COLO668 (cell line): ENCODE measurements around the gene EIF4G3.
A peak's percentile ranks its signal among the peaks of the same experiment; 100 is the strongest.
"Not testable (repeated sequence)": the region's sequence is repeated elsewhere in the genome, so short reads cannot be mapped to it uniquely, and the experiment has no call there.

Experiments
- DNase-seq: peaks from one replicate; lab custom pipeline; 2025; ENCODE audit not compliant: unreplicated experiment; lab: John Stamatoyannopoulos, UW

The EIF4G3 gene

DNA sequence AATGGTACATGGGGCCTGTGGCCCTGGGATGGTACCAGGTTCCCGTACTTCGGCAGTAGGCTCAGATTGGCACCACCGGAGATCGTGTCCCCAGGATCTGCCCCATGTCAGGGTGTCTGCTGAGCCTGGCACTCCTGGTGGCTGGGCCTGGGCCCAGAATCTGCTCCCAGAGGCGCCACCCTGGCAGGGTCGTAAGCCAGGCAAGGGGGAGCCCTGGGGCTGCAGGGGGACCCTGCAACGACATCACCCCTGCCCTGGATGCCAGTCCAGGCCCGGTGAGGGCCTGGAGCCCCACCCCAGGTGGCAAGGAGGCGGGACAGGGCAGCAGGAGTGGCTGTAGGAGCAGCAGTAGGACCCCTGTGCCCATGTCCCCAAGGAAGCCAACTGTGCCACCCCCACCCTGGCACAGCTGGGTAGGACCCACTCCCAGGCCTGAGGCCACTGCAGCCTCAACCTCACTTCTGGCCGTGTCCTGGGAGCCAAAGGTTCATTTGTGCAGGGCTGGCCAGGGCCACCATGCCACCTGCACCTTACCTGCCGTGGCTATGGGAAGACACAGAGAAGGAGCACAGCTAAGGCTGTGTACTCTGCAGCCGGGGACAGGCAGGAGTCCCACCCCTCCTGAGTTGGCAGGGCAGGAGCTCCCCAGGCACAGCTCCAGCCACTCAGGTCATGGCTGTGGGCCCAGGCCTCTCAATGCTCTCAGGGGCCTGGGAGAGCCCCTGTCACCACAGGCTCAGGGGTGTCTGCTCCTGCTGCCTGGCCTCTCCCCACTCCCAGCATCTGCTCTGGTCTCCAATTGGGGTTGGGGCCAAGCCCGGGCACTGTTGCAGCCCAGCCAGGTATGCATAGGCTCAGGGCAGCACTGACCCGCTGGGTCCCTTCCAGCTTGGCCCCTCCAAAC is 141.7 kb downstream of the EIF4G3 start:
- DNase-seq = no peak

DNA sequence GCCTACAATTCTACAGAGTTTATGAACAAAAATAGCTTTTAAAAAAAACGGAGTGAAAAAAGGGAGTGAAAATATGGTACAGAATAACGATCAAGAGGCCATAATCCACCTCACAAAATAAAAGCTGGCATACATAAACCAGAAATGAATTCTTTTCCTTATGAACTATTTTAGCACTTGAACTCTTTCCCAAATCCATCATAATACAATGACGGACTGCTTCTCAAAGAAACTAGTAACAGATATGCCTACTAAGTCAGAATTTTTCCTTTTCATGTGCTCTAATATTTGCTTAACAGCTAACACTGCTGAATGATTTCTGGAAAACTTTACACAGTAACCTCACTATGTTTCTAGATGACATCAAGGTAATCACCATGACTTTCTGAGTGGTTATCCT is 144.0 kb downstream of the EIF4G3 start:
- no peak for DNase-seq

DNA sequence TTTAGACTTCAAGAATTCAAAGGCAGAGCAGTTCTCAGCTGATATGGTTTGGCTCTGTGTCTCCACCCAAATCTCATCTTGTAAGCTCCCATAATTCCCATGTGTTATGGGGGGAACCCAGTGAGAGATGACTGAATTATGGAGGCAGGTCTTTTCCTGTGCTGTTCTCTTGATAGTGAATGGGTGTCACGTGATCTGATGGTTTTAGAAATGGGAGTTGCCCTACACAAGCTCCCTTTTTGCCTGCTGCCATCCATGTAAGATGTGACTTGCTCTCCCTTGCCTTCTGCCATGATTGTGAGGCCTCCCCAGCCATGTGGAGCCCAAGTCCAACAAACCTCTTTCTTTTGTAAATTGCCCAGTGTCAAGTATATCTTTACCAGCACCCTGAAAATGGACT is 146.5 kb downstream of the EIF4G3 start:
- DNase-seq = no peak

DNA sequence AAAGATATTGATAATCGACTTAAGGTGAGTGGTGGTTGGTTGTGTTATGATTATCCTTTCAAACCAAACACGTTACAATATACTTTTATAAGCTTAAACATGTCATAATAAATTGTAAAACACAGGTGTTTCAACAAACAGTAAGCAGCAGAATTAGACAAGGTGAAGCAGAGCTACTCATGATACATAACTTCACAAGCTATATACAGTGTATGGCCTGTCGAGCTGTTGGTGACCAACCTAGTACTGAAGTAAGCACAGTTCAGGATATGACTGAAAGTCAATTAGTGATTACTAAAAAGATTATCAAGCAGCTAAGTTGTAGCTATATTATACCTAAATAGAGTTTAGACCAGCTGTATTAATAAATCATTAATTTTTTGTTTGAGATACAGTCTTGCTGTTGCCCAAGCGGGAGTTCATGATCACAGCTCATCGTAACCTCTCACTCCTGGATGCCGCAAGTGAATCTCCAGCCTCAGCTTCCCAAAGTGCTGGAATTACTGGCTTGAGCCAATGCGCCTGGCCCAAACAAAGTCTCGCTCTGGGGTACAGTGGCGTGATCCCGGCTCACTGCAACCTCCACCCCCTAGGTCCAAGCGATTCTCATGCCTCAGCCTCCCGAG is 148.1 kb downstream of the EIF4G3 start:
- no peak for DNase-seq

DNA sequence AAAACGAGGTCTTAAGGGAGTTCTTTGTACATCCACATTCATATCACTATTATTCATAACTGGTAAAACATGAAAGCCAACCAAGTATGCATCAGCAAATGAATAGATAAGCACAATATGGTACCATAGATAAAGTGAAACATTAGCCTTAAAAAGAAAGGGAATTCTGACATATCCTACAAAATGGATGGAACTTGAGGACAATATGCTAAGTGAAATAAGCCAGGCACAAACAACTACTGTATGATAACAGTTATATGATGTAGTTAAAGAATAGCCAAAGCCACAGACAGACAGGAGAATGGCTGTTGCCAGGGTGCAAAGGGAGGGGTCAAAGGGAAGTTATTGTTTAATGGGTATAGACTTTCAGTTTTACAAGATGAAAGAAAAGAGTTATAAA is 148.9 kb downstream of the EIF4G3 start:
- DNase-seq = no peak

DNA sequence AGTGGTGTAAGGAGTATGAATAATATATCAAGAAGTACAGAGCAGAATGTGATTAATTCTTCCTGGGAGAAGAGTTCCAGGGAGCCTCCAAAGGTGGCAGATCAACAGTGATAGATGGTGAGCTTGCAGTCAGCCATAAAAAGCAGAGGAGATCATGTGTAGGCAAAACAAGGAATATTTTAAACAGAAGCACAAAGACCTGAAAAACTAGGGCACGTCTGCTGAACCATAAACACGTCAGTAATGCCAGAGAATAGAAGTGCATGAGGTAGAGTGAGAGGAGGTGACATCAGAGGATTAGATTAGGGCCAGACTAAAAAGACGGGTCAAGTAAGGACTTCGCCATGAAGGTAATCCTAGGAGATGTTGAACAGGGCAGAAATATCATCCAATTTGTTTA is 151.8 kb downstream of the EIF4G3 start:
- DNase-seq = no peak

DNA sequence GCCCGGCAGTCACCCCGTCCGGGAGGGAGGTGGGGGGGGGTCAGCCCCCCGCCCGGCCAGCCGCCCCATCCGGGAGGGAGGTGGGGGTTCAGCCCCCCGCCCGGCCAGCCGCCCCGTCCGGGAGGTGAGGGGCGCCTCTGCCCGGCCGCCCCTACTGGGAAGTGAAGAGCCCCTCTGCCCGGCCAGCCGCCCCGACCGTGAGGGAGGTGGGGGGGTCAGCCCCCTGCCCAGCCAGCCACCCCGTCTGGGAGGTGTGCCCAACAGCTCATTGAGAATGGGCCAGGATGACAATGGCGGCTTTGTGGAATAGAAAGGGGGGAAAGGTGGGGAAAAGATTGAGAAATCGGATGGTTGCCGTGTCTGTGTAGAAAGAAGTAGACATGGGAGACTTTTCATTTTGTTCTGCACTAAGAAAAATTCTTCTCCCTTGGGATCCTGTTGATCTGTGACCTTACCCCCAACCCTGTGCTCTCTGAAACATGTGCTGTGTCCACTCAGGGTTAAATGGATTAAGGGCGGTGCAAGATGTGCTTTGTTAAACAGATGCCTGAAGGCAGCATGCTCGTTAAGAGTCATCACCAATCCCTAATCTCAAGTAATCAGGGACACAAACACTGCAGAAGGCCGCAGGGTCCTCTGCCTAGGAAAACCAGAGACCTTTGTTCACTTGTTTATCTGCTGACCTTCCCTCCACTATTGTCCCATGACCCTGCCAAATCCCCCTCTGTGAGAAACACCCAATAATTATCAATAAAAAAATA is 152.4 kb downstream of the EIF4G3 start:
- DNase-seq = not testable (repeated sequence)

DNA sequence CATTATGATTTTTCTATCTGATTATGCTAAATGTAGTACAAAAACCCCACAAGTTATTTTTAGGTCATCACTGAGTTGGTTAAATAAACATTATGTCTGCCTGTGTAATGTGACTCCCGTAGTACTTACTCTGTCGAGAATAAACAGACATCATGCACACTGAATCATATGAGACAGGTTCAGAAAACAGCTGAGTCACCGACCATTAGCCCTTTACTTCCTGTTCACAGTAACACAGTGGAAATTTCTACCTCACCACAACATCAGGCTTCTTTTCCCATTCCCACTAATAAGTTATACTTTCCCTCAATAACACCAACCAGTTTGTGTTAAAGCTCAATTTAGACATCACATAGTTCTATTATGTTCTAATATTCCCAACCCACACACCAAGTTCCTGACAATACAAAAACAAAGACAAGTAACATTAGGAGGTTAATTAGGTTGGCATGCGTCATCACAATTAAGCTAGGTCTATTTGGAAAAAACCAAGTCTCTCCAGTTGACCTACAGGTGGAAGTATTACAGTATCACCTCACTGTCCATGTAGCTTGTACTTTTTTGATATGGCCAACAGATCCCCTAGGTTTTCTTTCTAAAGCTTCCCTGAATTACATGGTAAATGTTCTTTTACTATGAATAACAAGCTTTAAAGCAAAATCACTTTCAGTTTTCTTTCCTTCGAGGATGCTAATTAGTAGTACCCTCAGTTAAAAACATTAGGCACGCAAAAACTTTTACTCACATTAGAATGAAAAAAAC is 154.2 kb downstream of the EIF4G3 start:
- peak; percentile 87 for DNase-seq

DNA sequence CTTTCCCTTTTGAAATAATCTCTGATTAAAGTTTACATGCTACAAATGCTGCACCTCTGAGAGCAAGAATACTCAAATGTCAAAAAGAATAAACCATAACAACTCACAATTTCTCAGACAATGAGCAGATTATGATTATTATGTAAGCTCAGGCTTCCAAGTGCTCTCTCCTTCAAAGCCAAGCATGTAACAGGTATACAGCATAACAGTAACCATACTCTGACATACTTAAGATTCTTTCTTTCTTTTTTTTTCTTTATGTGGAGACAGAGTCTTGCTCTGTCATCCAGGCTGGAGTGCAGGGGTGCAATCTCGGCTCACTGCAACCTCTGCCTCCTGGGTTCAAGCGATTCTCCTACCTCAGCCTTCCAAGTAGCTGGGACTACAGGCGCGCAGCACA is 155.4 kb downstream of the EIF4G3 start:
- no peak for DNase-seq

DNA sequence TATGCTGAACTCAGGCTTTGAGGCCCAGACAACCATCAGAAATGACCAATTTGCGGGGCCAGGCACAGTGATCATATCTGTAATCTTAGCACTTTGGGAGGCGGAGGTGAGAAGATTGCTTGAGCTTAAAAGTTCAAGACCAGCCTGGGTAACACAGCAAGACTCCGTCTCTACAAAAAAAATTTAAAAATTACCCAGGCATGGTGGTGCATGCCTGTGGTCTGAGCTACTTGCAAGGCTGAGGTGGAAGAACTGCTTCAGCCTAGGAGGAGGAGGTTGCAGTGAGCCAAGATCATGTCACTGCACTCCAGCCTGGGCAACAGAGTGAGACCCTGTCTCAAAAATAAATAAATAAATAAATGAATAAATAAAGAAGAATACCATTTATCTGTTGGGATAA is 156.5 kb downstream of the EIF4G3 start:
- no peak for DNase-seq

DNA sequence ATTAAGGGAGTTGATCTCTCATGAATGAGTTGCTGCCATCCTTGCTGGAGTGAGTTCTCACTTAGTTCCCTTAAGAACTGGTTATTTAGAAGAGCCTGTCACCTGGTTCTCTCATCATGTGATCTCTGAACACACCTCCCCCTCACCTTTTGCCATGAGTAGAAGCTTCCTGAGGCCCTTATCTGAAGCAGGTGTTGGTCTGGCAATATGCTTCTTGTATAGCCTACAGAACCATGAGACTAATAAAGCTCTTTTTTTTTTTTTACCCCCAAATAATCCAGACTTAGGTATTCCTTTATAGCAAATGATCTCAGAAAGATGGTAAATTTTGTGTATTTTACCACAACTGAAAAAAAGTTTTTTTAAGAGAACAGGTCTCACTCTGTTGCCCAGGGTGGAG is 158.0 kb downstream of the EIF4G3 start:
- no peak for DNase-seq

DNA sequence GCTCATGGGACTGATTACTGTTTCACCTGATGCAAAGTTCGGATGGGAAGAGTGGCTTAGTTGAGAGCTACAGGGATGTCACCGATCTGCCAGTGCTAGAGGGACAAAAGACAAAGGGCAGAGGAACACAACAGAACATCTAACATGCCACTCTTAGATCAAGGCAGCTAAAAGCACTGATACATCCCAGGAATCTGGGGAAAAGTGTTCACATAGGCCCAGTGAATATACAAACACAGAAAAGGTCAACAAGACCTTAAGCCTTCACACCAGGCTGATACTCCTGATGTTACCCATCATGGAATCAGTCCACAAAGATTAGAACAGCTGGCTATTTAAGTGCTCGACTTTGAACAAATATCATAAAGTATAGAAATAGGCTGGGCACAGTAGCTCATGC is 163.2 kb downstream of the EIF4G3 start:
- no peak for DNase-seq

DNA sequence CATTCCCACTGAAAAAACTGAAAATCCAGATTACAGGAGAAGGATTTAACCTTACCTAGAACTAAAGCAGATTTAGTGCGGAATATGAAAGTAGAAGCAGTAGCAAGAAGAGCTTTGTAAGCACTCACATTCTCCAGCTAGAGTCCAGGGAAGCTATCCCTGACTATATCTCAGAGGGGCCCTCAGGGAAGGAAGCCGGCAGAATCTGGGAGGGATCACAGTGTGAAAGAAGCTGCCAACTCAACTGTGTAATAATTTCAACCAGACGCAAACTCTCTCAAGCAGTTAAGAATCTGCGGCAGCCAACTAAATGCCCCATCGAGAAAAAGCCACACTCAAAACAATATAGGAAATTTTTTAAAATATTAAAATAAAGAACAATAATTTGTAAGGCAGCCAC is 163.8 kb downstream of the EIF4G3 start:
- no peak for DNase-seq

DNA sequence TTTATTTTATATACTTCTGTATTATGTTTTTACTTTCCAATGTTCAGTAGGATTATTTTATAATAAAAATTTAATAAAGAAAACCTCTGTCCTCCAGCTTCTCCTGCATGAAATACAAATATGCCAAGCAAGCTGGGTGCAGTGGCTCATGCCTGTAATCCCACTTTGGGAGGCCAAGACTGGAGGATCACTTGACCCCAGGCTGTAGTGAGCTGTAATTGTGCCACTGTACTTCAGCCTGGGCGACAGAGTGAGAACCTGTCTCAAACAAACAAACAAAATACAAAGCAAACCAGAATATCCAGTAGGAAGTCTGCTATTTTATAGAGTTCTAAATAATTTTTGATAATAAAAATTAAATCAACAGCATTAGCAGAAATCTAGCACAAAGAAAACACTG is 168.8 kb downstream of the EIF4G3 start:
- DNase-seq = no peak

DNA sequence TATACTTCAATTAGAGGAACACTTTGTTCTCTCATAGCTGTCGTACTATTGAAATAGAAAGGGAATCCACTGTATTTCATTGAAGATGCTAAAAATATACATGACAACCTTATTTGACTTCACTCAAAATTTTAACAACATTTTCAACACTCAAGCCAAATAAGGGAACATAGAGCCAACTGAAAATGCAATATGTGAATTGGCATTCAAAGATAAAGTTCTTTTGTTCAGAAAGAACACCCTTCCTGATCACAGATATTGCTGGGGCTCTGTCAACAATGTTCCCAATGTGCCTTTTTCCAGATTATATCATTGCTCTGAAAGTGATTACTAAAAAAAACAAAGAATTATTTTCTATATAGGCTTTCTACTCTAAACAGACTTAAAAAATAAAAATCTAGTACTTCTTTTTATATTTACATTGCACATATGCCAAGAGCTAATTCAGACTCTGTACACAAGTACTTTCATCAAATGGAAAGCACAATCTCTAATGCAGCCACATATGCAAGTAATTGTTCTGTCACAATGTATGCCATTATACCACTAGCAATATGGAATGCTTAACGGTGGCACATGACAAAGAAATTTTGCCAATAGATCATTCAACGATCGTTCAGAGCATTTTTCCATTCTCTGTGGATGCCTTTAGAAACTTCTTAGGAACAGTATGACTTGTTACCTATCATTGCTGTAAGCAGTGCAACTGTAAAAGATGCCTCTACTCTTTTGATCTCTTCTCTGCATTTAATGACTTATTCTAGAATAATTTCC is 171.0 kb downstream of the EIF4G3 start:
- no peak for DNase-seq

DNA sequence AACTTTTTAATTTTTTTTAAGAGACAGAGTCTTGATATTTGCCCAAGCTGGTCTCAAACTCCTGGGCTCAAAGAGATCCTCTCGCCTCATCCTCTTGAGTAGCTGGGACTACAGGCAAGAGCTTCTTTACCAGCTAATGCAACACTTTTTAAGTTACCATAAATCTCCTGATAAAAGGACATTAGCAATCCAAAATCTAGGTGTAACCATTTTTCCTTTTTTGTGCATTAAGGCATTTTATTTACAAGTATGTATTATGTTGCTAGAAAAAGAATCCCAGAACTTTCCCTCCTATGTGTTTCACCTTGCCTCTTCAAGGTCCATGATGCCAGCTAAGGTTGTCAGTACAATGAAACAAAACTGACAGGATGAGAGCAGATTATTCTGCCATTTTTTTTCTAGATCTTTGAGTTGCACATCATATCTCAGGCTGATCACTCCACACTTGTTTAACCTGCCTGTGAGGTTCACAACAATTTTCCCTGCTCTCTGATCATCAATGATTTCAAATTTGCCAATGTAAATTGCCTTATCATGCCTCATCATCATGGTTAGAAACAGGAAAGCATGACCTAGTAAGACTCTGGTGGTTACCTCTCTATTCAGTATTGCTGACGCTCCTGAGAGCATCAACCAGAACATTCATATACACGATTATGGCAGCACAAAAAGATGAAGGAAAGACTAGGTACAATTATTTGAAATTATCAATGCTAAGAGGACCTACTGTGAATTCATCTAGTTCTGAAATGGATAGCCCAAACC is 173.2 kb downstream of the EIF4G3 start:
- no peak for DNase-seq

DNA sequence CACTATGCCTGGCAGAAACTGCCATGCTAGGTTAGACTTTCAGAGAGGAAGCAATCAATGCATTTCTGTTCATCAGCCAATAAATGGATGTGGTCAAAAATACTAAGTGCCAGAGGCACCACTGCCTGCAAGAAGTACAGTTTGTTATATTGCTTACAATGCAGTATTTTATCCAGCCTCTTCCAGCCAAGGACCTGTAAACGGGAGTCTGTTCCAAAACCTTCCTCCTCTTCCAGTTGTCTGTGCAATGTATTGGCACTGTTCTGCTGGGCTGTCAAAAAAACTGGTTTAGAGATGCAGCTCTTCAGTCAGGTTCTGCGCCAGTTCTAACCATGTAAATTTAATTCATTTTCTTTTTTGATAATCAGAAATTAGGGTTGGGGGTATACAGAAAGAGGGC is 175.7 kb downstream of the EIF4G3 start:
- no peak for DNase-seq

DNA sequence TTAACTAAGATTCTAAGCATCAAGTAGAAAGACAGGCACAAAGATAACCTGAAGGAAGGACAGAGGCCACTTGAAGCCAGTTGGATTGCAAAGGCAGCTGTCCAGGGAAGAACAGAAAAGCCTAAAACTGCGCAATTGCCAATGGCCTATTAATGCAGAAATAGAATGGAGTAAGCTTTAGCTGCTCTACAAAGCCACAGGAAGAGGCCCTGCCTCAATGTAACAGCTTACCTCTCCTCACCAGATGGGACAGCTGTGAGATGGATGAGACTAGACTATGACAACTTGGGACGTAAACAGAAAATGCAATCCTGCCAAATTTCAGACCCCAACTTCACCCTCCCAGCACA is 176.5 kb downstream of the EIF4G3 start:
- DNase-seq = no peak

DNA sequence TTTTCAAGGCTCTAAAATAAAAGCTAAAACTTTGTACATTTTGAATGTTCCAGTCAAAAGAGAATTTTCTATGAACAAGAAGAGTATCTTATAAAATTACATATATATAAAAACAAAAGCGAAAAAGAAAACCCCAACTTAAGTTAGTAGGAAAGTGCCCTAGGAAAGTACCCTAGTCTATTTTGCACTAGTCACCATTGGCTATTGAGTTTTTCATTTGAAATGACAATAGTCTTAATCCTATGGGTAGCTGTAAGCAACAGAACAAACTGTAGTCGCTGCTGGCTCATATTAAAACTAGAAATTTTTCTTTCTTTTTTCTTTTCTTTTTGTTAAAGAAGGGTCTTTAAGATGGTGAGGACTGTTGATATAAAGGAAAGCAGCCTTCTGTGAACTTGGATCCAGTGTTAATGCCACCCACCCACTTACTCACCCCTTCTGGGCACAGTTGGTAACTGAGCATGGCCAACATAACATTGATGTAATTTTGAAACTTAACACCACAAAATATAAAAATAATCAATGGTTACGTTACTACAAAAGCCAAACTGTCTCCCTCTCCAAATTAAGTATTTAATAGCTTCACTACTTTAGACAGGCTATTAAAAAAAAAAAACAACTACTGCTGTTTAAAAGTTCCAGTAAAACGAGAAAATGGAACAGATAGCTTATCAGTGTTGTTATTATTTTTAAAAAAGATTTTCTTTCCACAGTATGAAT is 177.0 kb downstream of the EIF4G3 start:
- DNase-seq = no peak
